Vagina (tissue), 2 donors: ENCODE results near the gene ELP4.

Source experiments
- CTCF ChIP-seq, 3 experiments: fragments of 450-650 bp in 2 of 3; fragments of 200-600 bp in 1 of 3; sonication (generic) in 1 of 3; IDR thresholded peaks; one replicate each; pipeline ENCODE4 v1.5.1; 2017 to 2019; ENCODE audit warnings: antibody characterized with exemption in 3 of 3, mild to moderate bottlenecking in 2 of 3, moderate library complexity in 2 of 3
- POLR2A ChIP-seq, 2 donors: fragments of 450-650 bp; IDR thresholded peaks; one replicate each; pipeline ENCODE4 v1.6.1; 2017; ENCODE audit warnings: antibody characterized with exemption in 2 of 2, mild to moderate bottlenecking in 2 of 2, moderate library complexity in 2 of 2
- POLR2AphosphoS5 ChIP-seq, 2 donors: sonication (generic); formaldehyde crosslinking; IDR thresholded peaks; one replicate each; pipeline ENCODE4 v1.9.0; 2017; ENCODE audit warnings: antibody characterized with exemption in 2 of 2, mild to moderate bottlenecking in 2 of 2, low read depth in 1 of 2; ENCODE audit not compliant: insufficient read depth in 1 of 2

GRCh38 chr11:31823644-31824331 is 314.2 kb downstream of the ELP4 start:
- no peak for TF ChIP-seq CTCF (IDR thresholded peaks at IDR 0.05)
- no peak for TF ChIP-seq POLR2A (IDR thresholded peaks at IDR 0.05)
- TF ChIP-seq POLR2AphosphoS5 (IDR thresholded peaks at IDR 0.05; ENCODE audit: insufficient read depth in 1 of 2, low read depth in 1 of 2), result no peak
